ENCODE measurements around the gene ZNF91.
"Not testable (repeated sequence)": the region's sequence is repeated elsewhere in the genome, so short reads cannot be mapped to it uniquely, and the experiment has no call there.

Gene ZNF91

DNA sequence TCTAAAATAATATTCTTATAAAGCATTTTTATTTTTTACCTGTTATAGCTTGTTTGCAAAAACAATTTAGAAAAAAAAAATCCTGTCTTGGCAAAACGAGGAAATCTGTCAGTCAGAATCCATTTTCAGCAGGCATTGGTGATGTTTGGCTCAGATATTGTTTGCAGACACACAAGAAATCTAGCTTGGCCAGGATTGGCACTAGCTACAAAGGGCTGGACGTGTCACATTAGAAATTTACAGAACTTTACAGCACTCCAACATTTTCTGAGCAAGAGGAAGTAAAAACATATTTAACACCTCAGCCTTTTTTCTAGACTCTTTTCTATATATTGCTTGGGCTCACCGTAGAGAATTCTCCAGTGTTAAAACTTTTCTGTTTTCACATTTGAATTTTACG lies 9.9 kb downstream of the ZNF91 start:
- no peak for DNase-seq (ENCODE audit: low read depth in 1 of 2, low spot score in 1 of 2)
- no peak for TF ChIP-seq JUND (IDR thresholded peaks at IDR 0.05; ENCODE audit: low read depth)
- in situ Hi-C loops (cut with HindIII; ENCODE audit: low pct_unique_long_range_greater_than_20kb, low sequenced_read_pairs): no loop called here

GRCh38 chr19:23384858-23385257 lies 10.4 kb downstream of the ZNF91 start:
- in situ Hi-C loops (cut with HindIII; ENCODE audit: low pct_unique_long_range_greater_than_20kb, low sequenced_read_pairs): no loop called here
- TF ChIP-seq JUND (IDR thresholded peaks at IDR 0.05; ENCODE audit: low read depth): no peak
- no peak for DNase-seq (ENCODE audit: low read depth in 1 of 2, low spot score in 1 of 2)

DNA sequence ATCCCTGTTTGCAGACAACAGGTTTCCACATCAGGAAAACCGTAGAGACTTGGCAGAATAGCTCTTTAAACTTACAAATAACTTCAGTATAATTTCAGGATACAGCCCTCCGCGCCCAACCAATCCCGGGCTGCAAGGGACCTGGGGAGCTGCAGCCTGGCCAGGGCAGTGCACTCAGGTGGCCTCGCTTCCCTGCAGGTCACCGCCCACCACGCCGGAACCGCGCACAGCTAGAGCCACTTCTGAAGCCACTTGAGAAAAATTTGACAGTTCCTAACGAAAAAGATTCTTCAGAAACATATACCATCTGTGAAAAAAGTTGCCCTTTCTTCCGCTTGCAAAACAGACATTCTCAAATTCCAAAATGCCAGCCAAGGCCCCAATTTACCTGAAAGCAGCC lies 11.1 kb downstream of the ZNF91 start:
- no peak for TF ChIP-seq JUND (IDR thresholded peaks at IDR 0.05; ENCODE audit: low read depth)
- in situ Hi-C loops (cut with HindIII; ENCODE audit: low pct_unique_long_range_greater_than_20kb, low sequenced_read_pairs): no loop called here
- no peak for DNase-seq (ENCODE audit: low read depth in 1 of 2, low spot score in 1 of 2)

DNA sequence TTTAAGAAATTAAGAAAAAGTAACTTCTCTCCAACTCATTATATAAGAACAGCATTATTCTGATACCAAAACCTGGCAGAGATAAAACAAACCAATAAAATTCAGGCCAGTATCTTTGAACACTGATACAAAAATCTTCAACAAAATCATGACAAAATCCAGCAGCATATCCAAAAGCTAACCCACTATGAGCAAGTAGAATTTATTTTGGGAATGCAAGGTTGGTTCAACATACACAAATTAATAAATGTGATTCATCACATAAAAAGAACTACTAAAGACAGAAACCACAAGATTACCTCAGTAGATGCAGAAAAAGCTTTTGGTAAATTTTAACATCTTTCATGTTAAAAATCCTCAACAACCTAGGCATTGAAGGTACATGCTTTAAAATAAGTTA lies 12.3 kb downstream of the ZNF91 start:
- DNase-seq (ENCODE audit: low read depth in 1 of 2, low spot score in 1 of 2): no peak
- in situ Hi-C loops (cut with HindIII; ENCODE audit: low pct_unique_long_range_greater_than_20kb, low sequenced_read_pairs): no loop called here
- TF ChIP-seq JUND (IDR thresholded peaks at IDR 0.05; ENCODE audit: low read depth): no peak

GRCh38 chr19:23381114-23381513 lies 14.2 kb downstream of the ZNF91 start:
- no peak for TF ChIP-seq JUND (IDR thresholded peaks at IDR 0.05; ENCODE audit: low read depth)
- DNase-seq (ENCODE audit: low read depth in 1 of 2, low spot score in 1 of 2): no peak
- in situ Hi-C loops (cut with HindIII; ENCODE audit: low pct_unique_long_range_greater_than_20kb, low sequenced_read_pairs): no loop called here

DNA sequence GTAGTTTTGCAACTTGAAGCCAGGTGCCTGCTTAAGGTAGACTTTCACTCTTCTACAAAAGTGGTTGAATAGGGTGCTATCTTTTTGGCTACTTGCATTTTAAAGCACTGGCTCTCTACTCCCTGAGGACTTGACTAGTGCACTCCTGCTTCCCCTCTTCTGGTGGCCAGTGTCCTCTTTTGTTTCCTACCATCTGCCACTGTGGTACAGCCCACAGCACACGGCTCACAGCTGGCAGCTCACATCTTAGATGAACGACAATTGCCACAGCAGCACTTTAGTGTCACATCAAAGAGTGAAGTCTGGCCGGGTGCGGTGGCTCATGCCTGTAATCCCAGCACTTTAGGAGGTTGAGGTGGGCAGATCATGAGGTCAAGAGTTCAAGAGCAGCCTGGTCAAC lies 15.6 kb downstream of the ZNF91 start:
- in situ Hi-C loops (cut with HindIII; ENCODE audit: low pct_unique_long_range_greater_than_20kb, low sequenced_read_pairs); DNase-seq (ENCODE audit: low read depth in 1 of 2, low spot score in 1 of 2): not testable (repeated sequence)

DNA sequence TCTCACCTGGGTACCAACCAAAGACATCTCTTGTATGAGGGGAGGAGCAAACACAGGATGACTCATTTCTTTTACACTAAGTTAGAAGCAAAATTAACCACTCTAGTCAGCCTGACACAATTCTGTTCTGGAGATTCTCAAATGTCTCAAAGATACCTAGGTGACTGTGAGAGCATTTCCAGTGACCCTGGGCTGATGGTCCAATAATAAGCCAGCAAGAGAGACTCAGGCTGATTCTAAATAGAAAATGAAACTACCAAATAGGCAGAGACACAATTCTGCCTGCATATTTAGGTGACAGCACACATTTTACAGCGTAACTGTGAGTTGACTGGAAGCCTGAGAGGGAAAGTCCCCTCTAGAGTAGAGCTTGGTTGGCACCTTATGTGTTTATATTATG lies 16.3 kb downstream of the ZNF91 start:
- no peak for DNase-seq (ENCODE audit: low read depth in 1 of 2, low spot score in 1 of 2)
- no peak for TF ChIP-seq JUND (IDR thresholded peaks at IDR 0.05; ENCODE audit: low read depth)
- in situ Hi-C loops (cut with HindIII; ENCODE audit: low pct_unique_long_range_greater_than_20kb, low sequenced_read_pairs): no loop called here

DNA sequence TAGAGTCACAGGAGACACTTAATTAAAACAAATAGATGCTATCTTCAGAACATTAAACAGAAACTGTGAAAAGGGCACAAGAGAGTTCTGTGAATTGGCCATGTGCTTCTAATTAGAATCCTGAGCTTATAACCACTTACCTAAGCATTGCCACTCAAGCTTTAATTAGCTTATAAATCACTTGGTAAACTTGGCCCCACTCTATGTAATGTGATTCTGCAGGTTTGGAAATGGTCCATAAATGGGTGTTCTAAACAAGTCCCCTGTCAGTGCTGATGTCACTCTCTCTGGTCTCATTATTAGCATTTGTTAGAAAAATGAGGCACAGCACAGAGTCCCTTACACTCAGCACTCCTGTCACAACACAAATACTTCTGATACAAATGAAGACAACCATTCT lies 18.0 kb downstream of the ZNF91 start:
- in situ Hi-C loops (cut with HindIII; ENCODE audit: low pct_unique_long_range_greater_than_20kb, low sequenced_read_pairs): no loop called here
- DNase-seq (ENCODE audit: low read depth in 1 of 2, low spot score in 1 of 2): peak in 1 of 2 experiments; percentile 45
- TF ChIP-seq JUND (IDR thresholded peaks at IDR 0.05; ENCODE audit: low read depth): no peak

DNA sequence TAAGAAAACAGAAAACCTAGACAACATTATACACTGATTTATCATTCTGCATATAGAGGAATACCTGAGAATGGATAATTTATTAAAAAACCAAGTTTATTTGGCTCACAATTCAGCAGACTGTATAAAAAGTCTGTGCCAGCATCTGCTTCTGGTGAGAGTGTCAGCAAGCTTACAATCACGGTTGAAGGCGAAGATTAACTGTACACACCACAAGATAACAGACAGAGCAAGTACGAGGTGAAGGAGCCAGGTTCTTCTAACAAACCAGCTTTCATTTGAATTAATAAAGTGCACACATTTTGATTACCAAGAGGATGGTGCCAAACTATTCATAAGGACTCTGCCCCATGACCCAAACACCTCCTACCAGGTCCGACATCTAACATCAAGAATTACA lies 28.8 kb downstream of the ZNF91 start:
- in situ Hi-C loops (cut with HindIII; ENCODE audit: low pct_unique_long_range_greater_than_20kb, low sequenced_read_pairs): no loop called here
- no peak for DNase-seq (ENCODE audit: low read depth in 1 of 2, low spot score in 1 of 2)
- no peak for TF ChIP-seq JUND (IDR thresholded peaks at IDR 0.05; ENCODE audit: low read depth)

DNA sequence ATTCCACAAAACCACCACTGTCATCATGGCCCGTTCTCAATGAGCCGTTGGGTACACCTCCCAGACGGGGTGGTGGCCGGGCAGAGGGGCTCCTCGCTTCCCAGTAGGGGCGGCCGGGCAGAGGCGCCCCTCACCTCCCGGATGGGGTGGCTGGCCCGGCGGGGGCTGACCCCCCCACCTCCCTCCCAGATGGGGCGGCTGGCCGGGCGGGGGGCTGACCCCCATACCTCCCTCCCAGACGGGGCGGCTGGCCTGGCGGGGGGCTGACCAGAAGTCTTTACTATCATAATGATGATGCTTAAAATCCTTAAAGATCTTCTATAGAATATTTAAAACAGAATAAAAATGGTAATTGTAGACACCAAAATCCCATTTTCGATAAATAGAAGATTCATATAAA lies 29.2 kb downstream of the ZNF91 start:
- DNase-seq (ENCODE audit: low read depth in 1 of 2, low spot score in 1 of 2); in situ Hi-C loops (cut with HindIII; ENCODE audit: low pct_unique_long_range_greater_than_20kb, low sequenced_read_pairs): not testable (repeated sequence)

GRCh38 chr19:23365222-23365621 lies 30.0 kb downstream of the ZNF91 start:
- DNase-seq (ENCODE audit: low read depth in 1 of 2, low spot score in 1 of 2): no peak
- no peak for TF ChIP-seq JUND (IDR thresholded peaks at IDR 0.05; ENCODE audit: low read depth)
- in situ Hi-C loops (cut with HindIII; ENCODE audit: low pct_unique_long_range_greater_than_20kb, low sequenced_read_pairs): no loop called here

DNA sequence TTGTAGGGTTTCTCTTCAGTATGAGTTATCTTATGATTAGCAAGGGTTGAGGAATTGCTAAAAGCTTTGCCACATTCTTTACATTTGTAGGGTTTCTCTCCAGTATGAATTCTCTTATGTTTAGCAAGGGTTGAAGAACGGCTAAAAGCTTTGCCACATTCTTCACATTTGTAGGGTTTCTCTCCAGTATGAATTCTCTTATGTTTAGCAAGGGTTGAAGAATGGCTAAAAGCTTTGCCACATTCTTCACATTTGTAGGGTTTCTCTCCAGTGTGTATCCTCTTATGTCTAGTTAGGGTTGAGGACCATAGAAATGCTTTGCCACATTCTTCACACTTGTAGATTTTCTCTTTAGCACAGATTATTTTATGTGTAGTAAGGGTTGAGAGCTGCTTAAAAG lies 33.4 kb downstream of the ZNF91 start:
- DNase-seq (ENCODE audit: low read depth in 1 of 2, low spot score in 1 of 2); in situ Hi-C loops (cut with HindIII; ENCODE audit: low pct_unique_long_range_greater_than_20kb, low sequenced_read_pairs): not testable (repeated sequence)

DNA sequence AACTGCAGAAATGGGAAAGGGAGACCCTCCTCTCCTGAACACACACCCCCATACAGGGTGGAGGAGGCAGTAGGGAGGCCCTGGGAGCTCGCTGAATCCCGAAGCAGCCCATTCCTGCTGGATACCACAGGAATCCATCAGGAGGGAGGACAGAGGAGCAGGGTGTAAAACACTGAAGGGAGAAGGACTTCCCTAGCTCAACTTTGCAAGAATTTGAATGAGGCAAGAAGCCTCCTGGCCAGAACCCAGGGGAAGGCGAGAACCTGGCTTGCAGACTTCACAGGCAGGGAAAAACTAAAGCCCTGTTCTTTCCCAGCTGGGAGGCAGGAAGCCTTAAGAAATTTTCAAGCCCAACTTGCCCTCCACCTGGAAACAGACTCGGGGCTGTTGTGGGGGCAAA lies 43.5 kb downstream of the ZNF91 start:
- no peak for TF ChIP-seq JUND (IDR thresholded peaks at IDR 0.05; ENCODE audit: low read depth)
- no peak for DNase-seq (ENCODE audit: low read depth in 1 of 2, low spot score in 1 of 2)
- in situ Hi-C loops (cut with HindIII; ENCODE audit: low pct_unique_long_range_greater_than_20kb, low sequenced_read_pairs): no loop called here

- no peak for TF ChIP-seq JUND (IDR thresholded peaks at IDR 0.05; ENCODE audit: low read depth)
- no peak for DNase-seq (ENCODE audit: low read depth in 1 of 2, low spot score in 1 of 2)
- in situ Hi-C loops (cut with HindIII; ENCODE audit: low pct_unique_long_range_greater_than_20kb, low sequenced_read_pairs): no loop called here
Measured at GRCh38 chr19:23346696-23347095, 48.6 kb downstream of the ZNF91 start.

DNA sequence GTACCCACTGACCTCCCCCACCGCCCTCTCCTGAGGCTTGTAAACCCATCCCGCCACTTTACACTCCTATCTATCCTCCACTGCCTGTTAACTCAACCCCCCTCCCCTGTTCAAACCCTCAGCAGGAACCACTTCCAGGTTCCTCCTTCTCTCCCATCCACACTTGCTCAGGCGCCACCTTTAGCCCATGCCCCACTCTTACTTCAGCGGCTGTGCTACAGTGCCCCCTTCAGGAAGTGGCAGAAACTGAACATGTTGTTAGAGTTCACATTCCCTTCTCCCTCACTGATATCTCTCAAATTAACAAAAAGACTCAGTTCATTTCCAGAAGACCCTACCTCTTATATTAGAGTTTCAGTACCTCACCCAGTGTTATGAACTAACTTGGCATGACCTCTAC lies 49.4 kb downstream of the ZNF91 start:
- no peak for TF ChIP-seq JUND (IDR thresholded peaks at IDR 0.05; ENCODE audit: low read depth)
- in situ Hi-C loops (cut with HindIII; ENCODE audit: low pct_unique_long_range_greater_than_20kb, low sequenced_read_pairs): no loop called here

More for the DNA sequence above, 49.4 kb downstream of the ZNF91 start:
- no peak for DNase-seq (ENCODE audit: low read depth in 1 of 2, low spot score in 1 of 2)

Measured in T47D (cell line).